Cardiac muscle cell (in vitro differentiated cells and primary cell): Measurements from ENCODE around the gene LRRC23. TPM values are rescaled to one million over a fixed set of nuclear protein-coding genes. Genes with fewer than 3 reads are reported as not detected.
A peak's percentile ranks its signal among the peaks of the same experiment; 100 is the strongest.
"Not testable (repeated sequence)": the region's sequence is repeated elsewhere in the genome, so short reads cannot be mapped to it uniquely, and the experiment has no call there.

ENCODE experiments used
- DNase-seq, 2 donors: peaks; one replicate each; pipeline versions ENCODE4 v3.0.0 to v3.0.0-alpha.2; 2010 to 2017; ENCODE audit warnings: low read depth in 1 of 2, low spot score in 1 of 2
- H3K27ac ChIP-seq: fragments of 200-600 bp; sonication (generic); 2 replicates; pipeline ENCODE4 v1.5.1; 2016
- H3K27me3 ChIP-seq: fragments of 200-600 bp; sonication (generic); 2 replicates; pipeline ENCODE4 v1.6.0; 2016; ENCODE audit warnings: control low read depth
- H3K36me3 ChIP-seq: fragments of 200-600 bp; sonication (generic); 2 replicates; pipeline ENCODE4 v1.5.1; 2016; ENCODE audit warnings: control low read depth
- H3K4me1 ChIP-seq: fragments of 200-600 bp; sonication (generic); 2 replicates; pipeline ENCODE4 v1.8.1; 2017; ENCODE audit warnings: low read depth, mild to moderate bottlenecking, mixed run types
- H3K4me3 ChIP-seq: fragments of 200-600 bp; sonication (generic); 2 replicates; pipeline ENCODE4 v1.5.1; 2016; ENCODE audit warnings: mild to moderate bottlenecking
- H3K9me3 ChIP-seq: fragments of 200-600 bp; sonication (generic); 2 replicates; pipeline ENCODE4 v1.5.1; 2017; ENCODE audit warnings: low read depth, mild to moderate bottlenecking, control low read depth
- CTCF ChIP-seq: IDR thresholded peaks from 2 replicates; pipeline ENCODE4 v1.5.1; 2012; ENCODE audit warnings: low read depth, mild to moderate bottlenecking, low read length
- polyA plus RNA-seq: library from polyadenylated mRNA; unstranded; fragments of >200 nt; fragmentation: Nextera tagmentation; extraction: Ambion mirVana; gene quantifications from 2 replicates; pipeline ENCODE4 v1.2.1, GENCODE V29; 2016
- total RNA-seq: library from RNA; depleted of rRNA; stranded (reverse); fragments of >200 nt; gene quantifications from 2 replicates; pipeline ENCODE4 v1.2.3, GENCODE V29; 2016

LRRC23 gene
- total and polyA plus RNA-seq, 2 experiments from 2014 or later, result 17.5 to 23.7 TPM

- Histone ChIP-seq H3K4me3 (no peak overlapping the region), H3K36me3 (no peaks in the 10 kb centered on the region), H3K9me3 (no peaks in the 10 kb centered on the region), H3K27ac (no peak overlapping the region), H3K4me1 (peaks cover under 1% of the 10 kb centered on the region), H3K27me3 (no peaks in the 10 kb centered on the region)
- peak in 1 of 2 donors; percentile 80 for DNase-seq
- no peak for TF ChIP-seq CTCF
These were observed 4.6 kb upstream of the LRRC23 start for GRCh38 chr12:6899837-6900519.

DNA sequence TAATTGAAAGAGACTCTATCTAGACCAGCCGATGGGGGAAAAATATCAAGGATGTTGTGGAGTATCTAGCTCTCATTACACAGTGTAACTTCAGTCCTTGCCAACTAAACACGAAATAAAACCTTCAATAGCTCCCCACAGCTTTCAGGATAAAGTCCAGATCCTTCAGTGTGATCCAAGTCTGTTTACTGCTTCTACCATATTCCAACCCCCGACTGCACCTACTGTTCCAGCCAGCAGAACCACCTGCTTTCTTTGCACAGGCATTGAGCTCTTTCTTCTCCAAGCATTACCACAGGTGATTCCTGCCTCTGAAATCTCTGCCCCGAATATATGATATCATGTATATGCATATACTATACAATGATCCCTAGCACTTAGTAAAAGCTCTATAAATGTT, 2.2 kb upstream of the LRRC23 start:
- Histone ChIP-seq H3K4me1 (peaks cover 4% of the 10 kb centered on the region), H3K4me3 (no peak overlapping the region)
- no peak for TF ChIP-seq CTCF

GRCh38 chr12:6903722-6904121, 900 bp upstream of the LRRC23 start:
- no peak for DNase-seq
- Histone ChIP-seq H3K9me3 (no peaks in the 10 kb centered on the region), H3K27me3 (no peaks in the 10 kb centered on the region), H3K4me3 (no peak overlapping the region), H3K36me3 (no peaks in the 10 kb centered on the region), H3K27ac (no peak overlapping the region), H3K4me1 (peaks cover 4% of the 10 kb centered on the region)
- no peak for TF ChIP-seq CTCF

More for the DNA sequence above, 2.2 kb upstream of the LRRC23 start:
- DNase-seq, result no peak
- no peaks in the 10 kb centered on the region for H3K9me3 ChIP-seq
- H3K36me3 ChIP-seq, result no peaks in the 10 kb centered on the region
- H3K27me3 ChIP-seq, result no peaks in the 10 kb centered on the region
- H3K27ac ChIP-seq, result no peak overlapping the region

- Histone ChIP-seq H3K36me3 (no peaks in the 10 kb centered on the region), H3K27ac (no peak overlapping the region), H3K27me3 (no peaks in the 10 kb centered on the region), H3K4me3 (peak overlapping the region; percentile 70), H3K4me1 (peaks cover 4% of the 10 kb centered on the region), H3K9me3 (no peaks in the 10 kb centered on the region)
- no peak for DNase-seq
- no peak for TF ChIP-seq CTCF
These were observed 905 bp downstream of the LRRC23 start for GRCh38 chr12:6905414-6906040.

- H3K4me3 ChIP-seq, H3K9me3 ChIP-seq, DNase-seq: not testable (repeated sequence)
These were observed 3.5 kb downstream of the LRRC23 start for GRCh38 chr12:6908141-6908540.

DNA sequence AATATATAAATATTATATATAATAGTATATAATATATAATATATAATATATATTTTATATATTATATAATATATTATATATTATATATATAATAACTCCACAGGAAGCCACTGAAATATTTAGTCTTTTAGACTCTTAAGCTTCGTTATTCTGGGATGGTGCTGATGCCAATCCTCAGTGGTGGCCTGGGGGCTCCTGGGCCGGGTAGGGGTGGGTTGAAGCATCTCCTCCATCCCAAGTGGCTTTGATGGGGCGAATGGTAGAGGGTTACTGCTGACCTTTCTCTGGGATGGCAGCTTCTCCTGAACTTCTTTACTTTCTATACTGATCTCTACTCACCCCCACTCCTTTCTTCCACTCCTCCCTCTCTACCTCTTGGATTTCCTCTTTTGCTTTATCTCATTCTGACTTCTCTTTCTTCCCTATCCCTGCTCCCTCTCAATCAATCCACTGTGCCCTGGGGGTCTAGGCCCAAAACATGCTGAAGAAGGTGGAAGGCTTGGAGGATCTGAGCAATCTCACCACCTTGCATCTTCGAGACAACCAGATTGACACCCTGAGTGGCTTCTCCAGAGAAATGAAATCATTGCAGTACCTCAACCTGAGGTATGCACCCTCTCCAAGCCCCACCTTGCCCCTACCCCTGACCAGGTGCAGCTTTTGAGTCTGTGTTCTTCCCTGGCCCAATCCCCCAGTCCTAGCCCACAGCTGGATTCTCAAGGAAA, 5.0 kb downstream of the LRRC23 start:
- no peak overlapping the region for H3K27ac ChIP-seq
- no peaks in the 10 kb centered on the region for H3K27me3 ChIP-seq
- no peaks in the 10 kb centered on the region for H3K36me3 ChIP-seq
- peaks cover 4% of the 10 kb centered on the region for H3K4me1 ChIP-seq
- H3K9me3 ChIP-seq, result no peaks in the 10 kb centered on the region
- no peak for DNase-seq
- TF ChIP-seq CTCF, result no peak
- no peak overlapping the region for H3K4me3 ChIP-seq

More at GRCh38 chr12:6908141-6908540, 3.5 kb downstream of the LRRC23 start:
- H3K36me3 ChIP-seq, H3K27ac ChIP-seq, H3K4me1 ChIP-seq, H3K27me3 ChIP-seq: not testable (repeated sequence)
